DOHH2 (cell line): ENCODE measurements around the gene EFCAB5.

Experiments used
- H3F3A ChIP-seq: fragments of 200-600 bp; sonication (generic), shearing (Covaris generic); 2 replicates; pipeline ENCODE4 v1.6.0; 2016; ENCODE audit warnings: antibody characterized with exemption, mild to moderate bottlenecking; ENCODE audit not compliant: control insufficient read depth, insufficient read depth
- H3K27ac ChIP-seq: fragments of 200-600 bp; sonication (generic); 2 replicates; pipeline ENCODE4 v1.5.1; 2014; ENCODE audit warnings: low read depth, mild to moderate bottlenecking, low read length, moderate library complexity
- H3K27me3 ChIP-seq: fragments of 200-600 bp; sonication (generic); 2 replicates; pipeline ENCODE4 v1.6.1; 2014; ENCODE audit warnings: mild to moderate bottlenecking, low read length, mixed read lengths; ENCODE audit not compliant: control insufficient read depth
- H3K36me3 ChIP-seq: fragments of 200-600 bp; sonication (generic); 2 replicates; pipeline ENCODE4 v1.6.1; 2014; ENCODE audit warnings: mild to moderate bottlenecking, low read length, moderate library complexity, mixed read lengths; ENCODE audit not compliant: control insufficient read depth
- H3K4me1 ChIP-seq: fragments of 200-600 bp; sonication (generic); 2 replicates; pipeline ENCODE4 v1.6.1; 2014; ENCODE audit warnings: mild to moderate bottlenecking, low read length, mixed read lengths; ENCODE audit not compliant: control insufficient read depth
- H3K4me2 ChIP-seq: fragments of 200-600 bp; sonication (generic); 2 replicates; pipeline ENCODE4 v1.6.0; 2014; ENCODE audit warnings: mild to moderate bottlenecking, low read length, moderate library complexity
- H3K4me3 ChIP-seq: fragments of 200-600 bp; sonication (generic); 2 replicates; pipeline ENCODE4 v1.5.1; 2014; ENCODE audit warnings: mild to moderate bottlenecking, low read length, mixed read lengths
- H3K79me2 ChIP-seq: fragments of 200-600 bp; sonication (generic); 2 replicates; pipeline ENCODE4 v1.6.1; 2014; ENCODE audit warnings: mild to moderate bottlenecking, low read length, mixed read lengths; ENCODE audit not compliant: control insufficient read depth
- H3K9me2 ChIP-seq: fragments of 200-600 bp; sonication (generic); replicated peaks from 2 replicates; pipeline ENCODE4 v1.6.1; 2014; ENCODE audit warnings: mild to moderate bottlenecking, low read length, mixed read lengths; ENCODE audit not compliant: control insufficient read depth
- H3K9me3 ChIP-seq: fragments of 200-600 bp; sonication (generic); 2 replicates; pipeline ENCODE4 v1.6.1; 2014; ENCODE audit warnings: antibody characterized with exemption, low read length, mixed read lengths; ENCODE audit not compliant: control insufficient read depth, insufficient read depth
- H4K20me1 ChIP-seq: fragments of 200-600 bp; sonication (generic); 2 replicates; pipeline ENCODE4 v1.6.0; 2014; ENCODE audit warnings: low read depth, mild to moderate bottlenecking, antibody characterized with exemption, low read length, moderate library complexity; ENCODE audit not compliant: control insufficient read depth, insufficient read depth
- CTCF ChIP-seq: fragments of 200-600 bp; sonication (generic); IDR thresholded peaks from one replicate; pipeline ENCODE4 v1.5.1; 2014; ENCODE audit warnings: antibody characterized with exemption, mild to moderate bottlenecking, low read depth, low read length; ENCODE audit not compliant: poor library complexity, severe bottlenecking
- EZH2phosphoT487 ChIP-seq: fragments of 200-600 bp; sonication (generic); IDR thresholded peaks from 2 replicates; pipeline ENCODE4 v1.6.1; 2017; ENCODE audit warnings: borderline replicate concordance, mild to moderate bottlenecking, antibody characterized with exemption, low read length, moderate library complexity, mixed read lengths

The EFCAB5 gene

DNA sequence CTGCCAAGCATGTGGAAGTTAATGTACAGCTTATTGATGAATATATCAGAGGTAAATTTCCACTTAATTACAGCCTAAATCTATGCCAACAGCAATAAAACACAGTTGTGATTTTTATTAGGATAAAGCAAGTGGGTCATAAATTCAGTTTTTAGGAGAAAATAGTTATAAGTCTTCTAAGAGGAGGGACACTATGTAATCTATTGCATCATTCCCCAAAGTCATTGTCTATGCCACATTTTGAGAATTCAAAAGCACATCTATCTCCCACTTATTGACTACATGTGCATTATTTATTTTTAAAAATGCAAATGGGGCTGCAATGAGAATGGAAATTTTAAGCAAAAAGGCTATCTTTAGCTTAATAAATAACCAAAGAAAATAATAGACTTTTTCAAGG, 151.5 kb downstream of the EFCAB5 start:
- no peaks in the 10 kb centered on the region for H3K79me2 ChIP-seq
- no peaks in the 10 kb centered on the region for H3F3A ChIP-seq
- H3K9me2 ChIP-seq, result no peaks in the 10 kb centered on the region
- H3K36me3 ChIP-seq, result no peaks in the 10 kb centered on the region
- no peak overlapping the region for H3K4me2 ChIP-seq
- no peak overlapping the region for H3K27ac ChIP-seq
- H3K27me3 ChIP-seq, result peaks cover 21% of the 10 kb centered on the region
- H4K20me1 ChIP-seq, result no peaks in the 10 kb centered on the region
- TF ChIP-seq EZH2phosphoT487 (no peak), CTCF (no peak)
- no peaks in the 10 kb centered on the region for H3K9me3 ChIP-seq
- H3K4me1 ChIP-seq, result peaks cover 6% of the 10 kb centered on the region
- H3K4me3 ChIP-seq, result no peak overlapping the region

DNA sequence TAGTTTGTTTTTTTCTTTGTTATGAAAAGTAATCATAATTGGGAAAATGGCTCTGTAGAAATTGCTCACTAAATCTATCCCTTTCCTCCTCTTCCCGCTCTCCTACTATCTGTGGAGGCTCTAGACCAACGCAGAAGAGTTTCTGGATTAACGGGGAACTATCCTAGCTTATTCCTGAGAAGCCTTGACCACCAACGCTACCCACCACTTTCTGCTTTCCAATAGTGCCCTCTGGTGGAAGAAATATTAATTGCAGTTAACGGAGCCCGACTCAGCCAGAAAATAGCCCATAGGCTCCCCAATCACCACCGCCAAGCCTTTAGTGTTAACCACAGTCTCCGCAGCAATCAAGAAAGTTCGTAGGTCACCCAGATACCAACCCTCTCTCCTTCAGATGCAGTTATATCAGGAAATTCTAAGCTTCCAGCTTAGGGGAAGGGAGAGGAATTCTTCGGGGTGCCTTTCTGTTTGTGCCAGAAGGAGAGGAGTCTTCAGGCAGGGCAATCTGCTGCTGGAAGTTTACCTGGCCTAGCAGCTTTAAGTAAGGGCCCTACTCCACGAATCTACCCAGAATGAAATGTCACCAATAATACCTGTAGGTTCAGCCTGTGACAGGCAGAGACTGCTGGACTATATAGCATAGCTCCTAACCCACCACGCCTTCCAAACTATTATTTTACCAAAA, 152.2 kb downstream of the EFCAB5 start:
- H3K79me2 ChIP-seq, result no peaks in the 10 kb centered on the region
- no peaks in the 10 kb centered on the region for H3K9me3 ChIP-seq
- H3K9me2 ChIP-seq, result no peaks in the 10 kb centered on the region
- H3K27me3 ChIP-seq, result peaks cover 21% of the 10 kb centered on the region
- no peak overlapping the region for H3K4me2 ChIP-seq
- H3K36me3 ChIP-seq, result no peaks in the 10 kb centered on the region
- no peak overlapping the region for H3K27ac ChIP-seq
- peaks cover 6% of the 10 kb centered on the region for H3K4me1 ChIP-seq
- H3K4me3 ChIP-seq, result no peak overlapping the region
- TF ChIP-seq CTCF (peak; percentile 84), EZH2phosphoT487 (no peak)
- H3F3A ChIP-seq, result no peaks in the 10 kb centered on the region
- H4K20me1 ChIP-seq, result no peaks in the 10 kb centered on the region

DNA sequence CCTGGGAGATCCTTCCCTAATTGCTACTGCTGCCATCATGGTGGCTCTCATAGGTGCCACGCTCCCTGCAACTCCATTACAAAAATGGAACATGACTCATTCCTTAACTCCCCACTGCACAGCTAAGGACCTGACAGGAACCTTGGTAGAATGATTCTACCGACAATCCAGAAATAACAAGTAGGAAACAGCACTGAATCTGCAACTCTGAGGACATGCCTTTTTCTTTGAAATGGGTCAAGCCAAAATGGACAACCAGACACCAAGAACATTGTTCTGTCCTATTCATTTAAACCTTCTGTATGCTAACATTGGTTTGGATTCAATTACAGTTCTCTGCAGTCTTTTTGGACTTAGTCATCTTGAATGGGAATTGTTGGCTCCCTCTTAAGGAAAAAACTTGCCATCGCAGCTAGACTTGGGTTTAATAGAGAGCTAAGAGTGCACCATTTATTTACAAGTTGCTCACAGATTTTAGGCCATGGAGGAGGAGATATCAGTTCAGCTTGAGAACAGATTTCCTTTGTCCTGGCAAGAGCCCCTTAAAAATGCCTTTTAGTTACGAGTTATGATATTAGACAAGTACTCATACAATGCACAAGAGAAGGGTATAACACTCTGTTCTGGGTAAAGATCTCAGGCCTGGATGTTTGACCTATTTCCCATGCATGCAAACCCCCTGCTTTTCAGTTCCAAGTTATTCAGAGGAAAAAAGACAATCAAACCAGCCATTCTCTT, 154.2 kb downstream of the EFCAB5 start:
- H3K27ac ChIP-seq, result no peak overlapping the region
- no peak overlapping the region for H3K4me2 ChIP-seq
- peaks cover 14% of the 10 kb centered on the region for H3K27me3 ChIP-seq
- H3K36me3 ChIP-seq, result no peaks in the 10 kb centered on the region
- H3K4me1 ChIP-seq, result peaks cover 6% of the 10 kb centered on the region
- no peaks in the 10 kb centered on the region for H3F3A ChIP-seq
- no peaks in the 10 kb centered on the region for H3K79me2 ChIP-seq
- H3K9me3 ChIP-seq, result no peaks in the 10 kb centered on the region
- no peaks in the 10 kb centered on the region for H3K9me2 ChIP-seq
- H4K20me1 ChIP-seq, result no peaks in the 10 kb centered on the region
- no peak overlapping the region for H3K4me3 ChIP-seq
- peak; percentile 73 for TF ChIP-seq CTCF
- no peak for TF ChIP-seq EZH2phosphoT487
